Cardiac muscle cell (in vitro differentiated cells and primary cell): Measurements from ENCODE around the gene GALNS. TPM values are rescaled to one million over a fixed set of nuclear protein-coding genes. Genes with fewer than 3 reads are reported as not detected.

ENCODE experiments used
- DNase-seq, 2 donors: peaks; one replicate each; pipeline versions ENCODE4 v3.0.0 to v3.0.0-alpha.2; 2010 to 2017; ENCODE audit warnings: low read depth in 1 of 2, low spot score in 1 of 2
- H3K27ac ChIP-seq: fragments of 200-600 bp; sonication (generic); 2 replicates; pipeline ENCODE4 v1.5.1; 2016
- H3K27me3 ChIP-seq: fragments of 200-600 bp; sonication (generic); 2 replicates; pipeline ENCODE4 v1.6.0; 2016; ENCODE audit warnings: control low read depth
- H3K36me3 ChIP-seq: fragments of 200-600 bp; sonication (generic); 2 replicates; pipeline ENCODE4 v1.5.1; 2016; ENCODE audit warnings: control low read depth
- H3K4me1 ChIP-seq: fragments of 200-600 bp; sonication (generic); 2 replicates; pipeline ENCODE4 v1.8.1; 2017; ENCODE audit warnings: low read depth, mild to moderate bottlenecking, mixed run types
- H3K4me3 ChIP-seq: fragments of 200-600 bp; sonication (generic); 2 replicates; pipeline ENCODE4 v1.5.1; 2016; ENCODE audit warnings: mild to moderate bottlenecking
- H3K9me3 ChIP-seq: fragments of 200-600 bp; sonication (generic); 2 replicates; pipeline ENCODE4 v1.5.1; 2017; ENCODE audit warnings: low read depth, mild to moderate bottlenecking, control low read depth
- CTCF ChIP-seq: IDR thresholded peaks from 2 replicates; pipeline ENCODE4 v1.5.1; 2012; ENCODE audit warnings: low read depth, mild to moderate bottlenecking, low read length
- polyA plus RNA-seq: library from polyadenylated mRNA; unstranded; fragments of >200 nt; fragmentation: Nextera tagmentation; extraction: Ambion mirVana; gene quantifications from 2 replicates; pipeline ENCODE4 v1.2.1, GENCODE V29; 2016
- total RNA-seq: library from RNA; depleted of rRNA; stranded (reverse); fragments of >200 nt; gene quantifications from 2 replicates; pipeline ENCODE4 v1.2.3, GENCODE V29; 2016

GALNS gene
- total and polyA plus RNA-seq, 2 experiments from 2014 or later: 28.3 to 31.0 TPM

DNA sequence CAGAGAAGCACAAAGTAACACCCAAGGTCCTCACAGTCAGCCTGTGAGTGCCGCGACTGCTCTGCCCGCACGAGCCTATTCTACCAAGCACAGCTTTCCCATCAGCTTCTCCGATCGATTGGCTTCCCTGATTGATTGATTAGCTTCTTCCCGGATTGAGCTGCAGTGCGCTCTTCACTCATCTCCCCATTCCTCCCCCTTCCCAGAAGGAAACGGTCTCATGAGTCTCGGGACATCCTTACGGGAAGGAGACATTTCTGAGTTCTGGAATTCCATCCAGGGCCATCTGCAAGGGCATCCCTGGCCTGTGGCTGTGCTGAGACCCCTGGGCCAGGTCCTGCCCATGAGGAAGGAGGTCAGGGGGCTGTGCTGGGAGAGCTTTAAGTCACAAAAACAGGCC, 89.8 kb downstream of the GALNS start:
- Histone ChIP-seq H3K9me3 (no peaks in the 10 kb centered on the region), H3K27ac (peak overlapping the region; percentile 83), H3K4me3 (no peak overlapping the region), H3K36me3 (no peaks in the 10 kb centered on the region), H3K4me1 (peaks cover 68% of the 10 kb centered on the region), H3K27me3 (no peaks in the 10 kb centered on the region)
- DNase-seq: no peak
- no peak for TF ChIP-seq CTCF

- DNase-seq: peak in 1 of 2 donors; percentile 52
- Histone ChIP-seq H3K9me3 (no peaks in the 10 kb centered on the region), H3K27ac (peak overlapping the region; percentile 12), H3K4me3 (no peak overlapping the region), H3K36me3 (no peaks in the 10 kb centered on the region), H3K4me1 (peaks cover 60% of the 10 kb centered on the region), H3K27me3 (no peaks in the 10 kb centered on the region)
- TF ChIP-seq CTCF: no peak
These were observed 91.8 kb downstream of the GALNS start for GRCh38 chr16:88764913-88765349.

GRCh38 chr16:88764080-88764479, 92.7 kb downstream of the GALNS start:
- H3K4me3 ChIP-seq: no peak overlapping the region
- peaks cover 57% of the 10 kb centered on the region for H3K4me1 ChIP-seq
- DNase-seq: no peak
- no peak for TF ChIP-seq CTCF
- H3K36me3 ChIP-seq: no peaks in the 10 kb centered on the region
- no peaks in the 10 kb centered on the region for H3K27me3 ChIP-seq
- no peaks in the 10 kb centered on the region for H3K9me3 ChIP-seq
- H3K27ac ChIP-seq: peak overlapping the region; percentile 85

Other genes starting within 250 kb of the GALNS start
- not detected in 2 replicates for gene IL17C, start 218.4 kb downstream of the GALNS start, total RNA-seq
- gene IL17C, start 218.4 kb downstream of the GALNS start, polyA plus RNA-seq: not detected in 2 replicates
- 174 and 218 TPM in 2 replicates for gene CYBA, start 205.9 kb downstream of the GALNS start, total RNA-seq
- gene CYBA, start 205.9 kb downstream of the GALNS start, polyA plus RNA-seq: 233 and 237 TPM in 2 replicates
- 65.0 and 159 TPM in 2 replicates for gene MVD, start 193.9 kb downstream of the GALNS start, total RNA-seq
- gene MVD, start 193.9 kb downstream of the GALNS start, polyA plus RNA-seq: 88.4 and 192 TPM in 2 replicates
- 1.6 and 2.9 TPM in 2 replicates for gene SNAI3, start 170.4 kb downstream of the GALNS start, total RNA-seq
- gene SNAI3, start 170.4 kb downstream of the GALNS start, polyA plus RNA-seq: 3.7 and 4.5 TPM in 2 replicates
- 30.0 and 33.5 TPM in 2 replicates for gene RNF166, start 150.5 kb downstream of the GALNS start, total RNA-seq
- 23.2 and 34.2 TPM in 2 replicates for gene RNF166, start 150.5 kb downstream of the GALNS start, polyA plus RNA-seq
- 9.3 and 10.8 TPM in 2 replicates for gene CTU2, start 150.4 kb downstream of the GALNS start, total RNA-seq
- gene CTU2, start 150.4 kb downstream of the GALNS start, polyA plus RNA-seq: 9.2 and 13.8 TPM in 2 replicates
- 54.5 and 121 TPM in 2 replicates for gene PIEZO1, start 71.7 kb downstream of the GALNS start, total RNA-seq
- gene PIEZO1, start 71.7 kb downstream of the GALNS start, polyA plus RNA-seq: 32.7 and 49.2 TPM in 2 replicates
- 24.5 and 29.6 TPM in 2 replicates for gene CDT1, start 53.2 kb downstream of the GALNS start, total RNA-seq
- gene CDT1, start 53.2 kb downstream of the GALNS start, polyA plus RNA-seq: 15.9 and 17.9 TPM in 2 replicates
- 123 and 140 TPM in 2 replicates for gene APRT, start 45.0 kb downstream of the GALNS start, total RNA-seq
- 169 and 193 TPM in 2 replicates for gene APRT, start 45.0 kb downstream of the GALNS start, polyA plus RNA-seq
- 30.9 and 42.0 TPM in 2 replicates for gene TRAPPC2L, start 180 bp upstream of the GALNS start, total RNA-seq
- gene TRAPPC2L, start 180 bp upstream of the GALNS start, polyA plus RNA-seq: 114 and 130 TPM in 2 replicates
- not detected in 2 replicates for gene PABPN1L, start 9.7 kb upstream of the GALNS start, total RNA-seq
- gene PABPN1L, start 9.7 kb upstream of the GALNS start, polyA plus RNA-seq: 0.32 TPM in 1 of 2 replicates, not detected in the other
- 0.21 and 0.69 TPM in 2 replicates for gene CBFA2T3, start 120.3 kb upstream of the GALNS start, total RNA-seq
- 1.5 and 3.3 TPM in 2 replicates for gene CBFA2T3, start 120.3 kb upstream of the GALNS start, polyA plus RNA-seq
- gene ACSF3, start 236.9 kb upstream of the GALNS start, total RNA-seq: 30.5 and 32.2 TPM in 2 replicates
- gene ACSF3, start 236.9 kb upstream of the GALNS start, polyA plus RNA-seq: 27.4 and 27.6 TPM in 2 replicates